Neuronal stem cell (in vitro differentiated cells): ENCODE measurements around the gene PKNOX2.

Source experiments
- DNase-seq: peaks from one replicate; pipeline ENCODE4 v3.0.0-alpha.2; 2013; ENCODE audit warnings: low spot score
- H2AFZ ChIP-seq: one replicate; pipeline ENCODE4 v1.6.1; 2013; ENCODE audit warnings: mild to moderate bottlenecking, low read length, inconsistent platforms
- H2AK5ac ChIP-seq: 2 replicates; pipeline ENCODE4 v1.6.1; 2013; ENCODE audit warnings: low read depth, mild to moderate bottlenecking, inconsistent platforms, low read length, moderate library complexity, mixed read lengths
- H2BK120ac ChIP-seq: 2 replicates; pipeline ENCODE4 v1.6.1; 2013; ENCODE audit warnings: low read depth, mild to moderate bottlenecking, inconsistent platforms, low read length, moderate library complexity, mixed read lengths
- H2BK12ac ChIP-seq: one replicate; pipeline ENCODE4 v1.6.1; 2013; ENCODE audit warnings: low read length, inconsistent platforms
- H2BK15ac ChIP-seq: 2 replicates; pipeline ENCODE4 v1.6.1; 2013; ENCODE audit warnings: mild to moderate bottlenecking, low read length, inconsistent platforms, mixed read lengths
- H2BK5ac ChIP-seq: one replicate; pipeline ENCODE4 v1.6.1; 2013; ENCODE audit warnings: inconsistent platforms, mild to moderate bottlenecking, low read length, moderate library complexity
- H3K14ac ChIP-seq: one replicate; pipeline ENCODE4 v1.6.1; 2013; ENCODE audit warnings: low read length, inconsistent platforms
- H3K18ac ChIP-seq: 2 replicates; pipeline ENCODE4 v1.6.1; 2013; ENCODE audit warnings: low read length, inconsistent platforms
- H3K23ac ChIP-seq: 2 replicates; pipeline ENCODE4 v1.6.1; 2013; ENCODE audit warnings: low read depth, mild to moderate bottlenecking, mixed read lengths, low read length, inconsistent platforms; ENCODE audit not compliant: poor library complexity
- H3K27ac ChIP-seq: replicated peaks from 3 replicates; pipeline ENCODE4 v1.5.1; 2013; ENCODE audit warnings: low read length, inconsistent platforms
- H3K27me3 ChIP-seq, 3 experiments: 2 replicates each; pipeline ENCODE4 v1.6.1; 2013; ENCODE audit warnings: low read length in 3 of 3, mild to moderate bottlenecking in 2 of 3, inconsistent platforms in 1 of 3, low read depth in 1 of 3, mixed read lengths in 1 of 3, moderate library complexity in 1 of 3; ENCODE audit not compliant: control insufficient read depth in 3 of 3, insufficient read depth in 3 of 3
- H3K36me3 ChIP-seq, 2 donors: replicated peaks in 1 of 2; 2 replicates each; pipeline ENCODE4 v1.6.1; 2013; ENCODE audit warnings: low read length in 2 of 2; ENCODE audit not compliant: control insufficient read depth in 2 of 2, insufficient read depth in 2 of 2
- H3K4ac ChIP-seq: 2 replicates; pipeline ENCODE4 v1.6.1; 2013; ENCODE audit warnings: inconsistent platforms, mild to moderate bottlenecking, low read length, moderate library complexity
- H3K4me1 ChIP-seq, 2 donors: 1 replicate in 1 of 2; 2 replicates in 1 of 2; pipeline ENCODE4 v1.6.1; 2013; ENCODE audit warnings: low read length in 2 of 2, low read depth in 1 of 2; ENCODE audit not compliant: control insufficient read depth in 2 of 2, insufficient read depth in 1 of 2
- H3K4me2 ChIP-seq: one replicate; pipeline ENCODE4 v1.6.1; 2013; ENCODE audit warnings: mild to moderate bottlenecking, low read length, inconsistent platforms; ENCODE audit not compliant: insufficient read depth, poor library complexity, severe bottlenecking
- H3K4me3 ChIP-seq, 2 donors: 2 replicates each; pipeline ENCODE4 v1.5.1; 2013; ENCODE audit warnings: low read length in 2 of 2, mild to moderate bottlenecking in 2 of 2, inconsistent platforms in 1 of 2, moderate library complexity in 1 of 2
- H3K79me1 ChIP-seq: one replicate; pipeline ENCODE4 v1.6.1; 2013; ENCODE audit warnings: low read depth, mild to moderate bottlenecking, inconsistent platforms, low read length, moderate library complexity
- H3K9ac ChIP-seq: one replicate; pipeline ENCODE4 v1.6.1; 2013; ENCODE audit warnings: mild to moderate bottlenecking, low read depth, low read length, inconsistent platforms; ENCODE audit not compliant: poor library complexity
- H3K9me3 ChIP-seq, 2 donors: replicated peaks in 1 of 2; 2 replicates each; pipeline versions ENCODE3 to v1.6.1; 2013; ENCODE audit warnings: low read length in 2 of 2, mild to moderate bottlenecking in 2 of 2, inconsistent platforms in 1 of 2, low read depth in 1 of 2, mixed read lengths in 1 of 2, moderate library complexity in 1 of 2; ENCODE audit not compliant: control insufficient read depth in 2 of 2, insufficient read depth in 1 of 2
- H4K8ac ChIP-seq: one replicate; pipeline ENCODE4 v1.6.1; 2013; ENCODE audit warnings: low read depth, mild to moderate bottlenecking, inconsistent platforms, low read length, moderate library complexity
- H4K91ac ChIP-seq: one replicate; pipeline ENCODE4 v1.6.1; 2013; ENCODE audit warnings: low read length, low read depth, mild to moderate bottlenecking, inconsistent platforms; ENCODE audit not compliant: poor library complexity
- WGBS, 2 donors: extraction: QIAGEN DNeasy Blood & Tissue Kit; methylation state at CpG; one replicate each; pipeline ENCODE4 v1.1.7; 2013; ENCODE audit warnings: missing lambda C conversion rate in 2 of 2, mixed read lengths in 1 of 2; ENCODE audit not compliant: insufficient read length in 2 of 2, insufficient replicate concordance in 1 of 2; ENCODE audit errors: extremely low coverage in 2 of 2; 5-methylcytosine and 5-hydroxymethylcytosine counted together

The PKNOX2 gene

GRCh38 chr11:125435461-125436238, 271.1 kb downstream of the PKNOX2 start:
- no peak overlapping the region for H2AK5ac ChIP-seq
- no peaks in the 10 kb centered on the region for H3K27me3 ChIP-seq
- no peak overlapping the region for H3K4me2 ChIP-seq
- no peak overlapping the region for H4K91ac ChIP-seq
- no peak overlapping the region for H3K9ac ChIP-seq
- H2BK5ac ChIP-seq = no peak overlapping the region
- H3K27ac ChIP-seq = no peak overlapping the region
- no peak overlapping the region for H2BK12ac ChIP-seq
- H3K4me1 ChIP-seq = no peaks in the 10 kb centered on the region
- no peaks in the 10 kb centered on the region for H3K79me1 ChIP-seq
- H3K36me3 ChIP-seq = peaks cover 6 to 21% of the 10 kb centered on the region in 2 donors
- no peak overlapping the region for H3K4me3 ChIP-seq
- no peak overlapping the region for H3K23ac ChIP-seq
- no CpG with 5 or more reads among the region's 9 CpGs for WGBS, 2 donors
- no peak overlapping the region for H3K4ac ChIP-seq
- H3K14ac ChIP-seq = no peak overlapping the region
- no peak overlapping the region for H3K18ac ChIP-seq
- H4K8ac ChIP-seq = no peak overlapping the region
- no peak overlapping the region for H2BK15ac ChIP-seq
- H3K9me3 ChIP-seq = no peaks in the 10 kb centered on the region
- H2BK120ac ChIP-seq = no peak overlapping the region
- no peak for DNase-seq
- H2AFZ ChIP-seq = no peak overlapping the region

DNA sequence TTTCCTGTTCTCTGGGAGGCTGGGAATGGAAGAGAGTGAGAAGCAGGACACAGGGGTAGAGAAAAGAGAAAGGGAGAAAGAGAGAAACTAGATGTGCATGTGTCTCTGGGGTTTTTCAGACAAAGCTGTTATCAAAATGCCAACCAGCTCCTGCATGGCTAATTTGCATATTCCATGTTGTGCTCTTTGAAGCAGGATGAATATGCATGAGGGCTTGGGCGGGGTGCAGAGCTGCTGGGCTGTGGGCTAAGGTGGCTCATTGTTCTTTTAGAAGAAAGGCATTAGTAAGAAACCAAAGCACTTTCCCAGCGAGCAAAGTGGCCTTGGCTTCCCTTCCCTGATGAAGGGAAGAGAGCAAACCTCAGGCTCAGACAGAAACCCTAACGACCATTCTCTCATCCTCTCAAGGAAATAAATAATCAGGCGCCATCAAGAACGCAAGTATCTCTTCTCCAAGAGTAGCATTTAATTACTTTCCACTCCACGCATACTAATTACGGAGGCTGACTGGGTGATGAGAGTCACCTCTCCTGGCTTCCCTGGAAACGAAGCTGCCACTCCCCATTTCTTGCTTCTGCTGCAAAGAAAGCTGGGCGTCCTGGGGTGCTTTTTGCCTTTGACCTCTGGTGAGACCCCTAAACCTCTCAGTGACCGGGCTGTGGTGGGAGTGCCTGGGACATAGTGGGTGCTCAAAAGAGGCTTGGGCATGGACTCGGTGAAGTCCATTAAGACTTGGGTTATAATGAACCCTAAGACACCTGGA, 277.3 kb downstream of the PKNOX2 start:
- H3K27me3 ChIP-seq = no peaks in the 10 kb centered on the region
- H2BK120ac ChIP-seq = no peak overlapping the region
- no peak for DNase-seq
- no peak overlapping the region for H3K18ac ChIP-seq
- H3K4ac ChIP-seq = no peak overlapping the region
- H3K79me1 ChIP-seq = no peaks in the 10 kb centered on the region
- H2AFZ ChIP-seq = no peak overlapping the region
- no peak overlapping the region for H4K91ac ChIP-seq
- H3K27ac ChIP-seq = no peak overlapping the region
- no peak overlapping the region for H3K9ac ChIP-seq
- no peak overlapping the region for H3K14ac ChIP-seq
- no peak overlapping the region for H2AK5ac ChIP-seq
- H2BK5ac ChIP-seq = no peak overlapping the region
- peaks cover 8 to 56% of the 10 kb centered on the region in 2 donors for H3K36me3 ChIP-seq
- H3K9me3 ChIP-seq = no peaks in the 10 kb centered on the region
- H2BK12ac ChIP-seq = no peak overlapping the region
- H3K4me2 ChIP-seq = no peak overlapping the region
- no peak overlapping the region for H4K8ac ChIP-seq
- H2BK15ac ChIP-seq = no peak overlapping the region
- no peak overlapping the region for H3K23ac ChIP-seq
- H3K4me1 ChIP-seq = peaks cover 14 to 29% of the 10 kb centered on the region in 2 donors
- no CpG with 5 or more reads among the region's 11 CpGs for WGBS, 2 donors
- H3K4me3 ChIP-seq = no peak overlapping the region

GRCh38 chr11:125442946-125443345, 278.4 kb downstream of the PKNOX2 start:
- no peak overlapping the region for H3K18ac ChIP-seq
- no peak overlapping the region for H4K91ac ChIP-seq
- H3K36me3 ChIP-seq = peaks cover 8 to 66% of the 10 kb centered on the region in 2 donors
- H3K9me3 ChIP-seq = no peaks in the 10 kb centered on the region
- no peak overlapping the region for H4K8ac ChIP-seq
- no peak for DNase-seq
- peaks cover 14 to 29% of the 10 kb centered on the region in 2 donors for H3K4me1 ChIP-seq
- H3K4ac ChIP-seq = no peak overlapping the region
- no peak overlapping the region for H2BK15ac ChIP-seq
- no peak overlapping the region for H2AFZ ChIP-seq
- no CpG with 5 or more reads among the region's 6 CpGs for WGBS, 2 donors
- no peak overlapping the region for H2BK12ac ChIP-seq
- H3K4me2 ChIP-seq = no peak overlapping the region
- H3K27me3 ChIP-seq = no peaks in the 10 kb centered on the region
- no peak overlapping the region for H3K27ac ChIP-seq
- no peak overlapping the region for H3K23ac ChIP-seq
- no peaks in the 10 kb centered on the region for H3K79me1 ChIP-seq
- H2BK5ac ChIP-seq = no peak overlapping the region
- H2BK120ac ChIP-seq = no peak overlapping the region
- no peak overlapping the region for H3K9ac ChIP-seq
- H3K4me3 ChIP-seq = no peak overlapping the region
- no peak overlapping the region for H2AK5ac ChIP-seq
- H3K14ac ChIP-seq = no peak overlapping the region

GRCh38 chr11:125443767-125444311, 279.3 kb downstream of the PKNOX2 start:
- H3K4me3 ChIP-seq = no peak overlapping the region
- H2BK15ac ChIP-seq = no peak overlapping the region
- no peak overlapping the region for H3K4ac ChIP-seq
- H2AK5ac ChIP-seq = no peak overlapping the region
- no peaks in the 10 kb centered on the region for H3K79me1 ChIP-seq
- no peaks in the 10 kb centered on the region for H3K9me3 ChIP-seq
- peaks cover 14 to 29% of the 10 kb centered on the region in 2 donors for H3K4me1 ChIP-seq
- H3K4me2 ChIP-seq = no peak overlapping the region
- H4K91ac ChIP-seq = no peak overlapping the region
- H3K27me3 ChIP-seq = no peaks in the 10 kb centered on the region
- H2BK5ac ChIP-seq = no peak overlapping the region
- H3K27ac ChIP-seq = peak overlapping the region; percentile 77
- peak overlapping the region; percentile 29 for H2AFZ ChIP-seq
- WGBS, 2 donors = no CpG with 5 or more reads among the region's 10 CpGs
- peak overlapping the region; percentile 76 for H3K18ac ChIP-seq
- peak; percentile 72 for DNase-seq
- H3K36me3 ChIP-seq = peaks cover 9 to 75% of the 10 kb centered on the region in 2 donors
- no peak overlapping the region for H4K8ac ChIP-seq
- no peak overlapping the region for H3K23ac ChIP-seq
- no peak overlapping the region for H3K9ac ChIP-seq
- no peak overlapping the region for H2BK12ac ChIP-seq
- no peak overlapping the region for H3K14ac ChIP-seq
- H2BK120ac ChIP-seq = no peak overlapping the region
